Stimulated activated CD4-positive, alpha-beta T cell treated with anti-CD3 and anti-CD28 coated beads, Interleukin-15, amount 100 ng/mL, for 24 hours (primary cell): ENCODE data around the gene NEURL1.
"Not testable (repeated sequence)": the region's sequence is repeated elsewhere in the genome, so short reads cannot be mapped to it uniquely, and the experiment has no call there.

Experiments
- DNase-seq: peaks from one replicate; pipeline ENCODE4 v3.0.0-alpha.2; 2020

The NEURL1 gene

GRCh38 chr10:103630156-103630555 lies 136.7 kb downstream of the NEURL1 start:
- DNase-seq: no peak

GRCh38 chr10:103632247-103632642 lies 138.7 kb downstream of the NEURL1 start:
- DNase-seq: no peak

- not testable (repeated sequence) for DNase-seq
Observed at GRCh38 chr10:103632871-103633270, 139.4 kb downstream of the NEURL1 start.

GRCh38 chr10:103633846-103634245 lies 140.3 kb downstream of the NEURL1 start:
- DNase-seq: no peak

- no peak for DNase-seq
Observed at GRCh38 chr10:103635580-103635979, 142.1 kb downstream of the NEURL1 start.

- no peak for DNase-seq
Observed at GRCh38 chr10:103636492-103636891, 143.0 kb downstream of the NEURL1 start.

GRCh38 chr10:103637011-103637410 lies 143.5 kb downstream of the NEURL1 start:
- no peak for DNase-seq

- no peak for DNase-seq
Observed at GRCh38 chr10:103637927-103638557, 144.5 kb downstream of the NEURL1 start.

GRCh38 chr10:103638948-103639347 lies 145.4 kb downstream of the NEURL1 start:
- no peak for DNase-seq

GRCh38 chr10:103640436-103641181 lies 147.1 kb downstream of the NEURL1 start:
- DNase-seq: no peak

- DNase-seq: no peak
Observed at GRCh38 chr10:103641326-103641725, 147.8 kb downstream of the NEURL1 start.
